Stimulated activated CD4-positive, alpha-beta T cell treated with anti-CD3 and anti-CD28 coated beads, TNF-alpha, amount 100 ng/mL, for 4 hours (primary cell): ENCODE data around the gene HLA-F.

Experiments
- DNase-seq, 3 experiments: peaks; one replicate each; pipeline ENCODE4 v3.0.0-alpha.2; 2020; ENCODE audit warnings: low read depth in 3 of 3

Gene HLA-F

DNA sequence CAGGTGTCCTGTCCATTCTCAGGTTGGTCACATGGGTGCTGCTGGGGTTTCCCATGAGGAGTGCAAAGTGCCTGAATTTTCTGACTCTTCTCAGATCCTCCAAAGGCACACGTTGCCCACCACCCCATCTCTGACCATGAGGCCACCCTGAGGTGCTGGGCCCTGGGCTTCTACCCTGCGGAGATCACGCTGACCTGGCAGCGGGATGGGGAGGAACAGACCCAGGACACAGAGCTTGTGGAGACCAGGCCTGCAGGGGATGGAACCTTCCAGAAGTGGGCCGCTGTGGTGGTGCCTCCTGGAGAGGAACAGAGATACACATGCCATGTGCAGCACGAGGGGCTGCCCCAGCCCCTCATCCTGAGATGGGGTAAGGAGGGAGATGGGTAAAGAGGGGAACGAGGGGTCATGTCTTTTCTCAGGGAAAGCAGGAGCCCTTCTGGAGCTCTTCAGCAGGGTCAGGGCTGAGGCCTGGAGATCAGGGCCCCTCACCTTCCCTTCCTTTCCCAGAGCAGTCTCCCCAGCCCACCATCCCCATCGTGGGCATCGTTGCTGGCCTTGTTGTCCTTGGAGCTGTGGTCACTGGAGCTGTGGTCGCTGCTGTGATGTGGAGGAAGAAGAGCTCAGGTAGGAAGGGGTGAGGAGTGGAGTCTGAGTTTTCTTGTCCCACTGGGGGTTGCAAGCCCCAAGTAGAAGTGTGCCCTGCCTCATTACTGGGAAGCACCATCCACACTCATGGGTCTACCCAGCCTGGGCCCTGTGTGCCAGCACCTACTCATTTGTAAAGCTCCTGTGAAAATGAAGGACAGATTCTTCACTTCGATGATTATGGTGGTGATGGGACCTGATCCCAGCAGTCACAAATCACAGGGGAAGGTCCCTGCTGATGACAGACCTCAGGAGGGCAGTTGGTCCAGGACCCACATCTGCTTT, 2.0 kb downstream of the HLA-F start:
- DNase-seq = no peak

DNA sequence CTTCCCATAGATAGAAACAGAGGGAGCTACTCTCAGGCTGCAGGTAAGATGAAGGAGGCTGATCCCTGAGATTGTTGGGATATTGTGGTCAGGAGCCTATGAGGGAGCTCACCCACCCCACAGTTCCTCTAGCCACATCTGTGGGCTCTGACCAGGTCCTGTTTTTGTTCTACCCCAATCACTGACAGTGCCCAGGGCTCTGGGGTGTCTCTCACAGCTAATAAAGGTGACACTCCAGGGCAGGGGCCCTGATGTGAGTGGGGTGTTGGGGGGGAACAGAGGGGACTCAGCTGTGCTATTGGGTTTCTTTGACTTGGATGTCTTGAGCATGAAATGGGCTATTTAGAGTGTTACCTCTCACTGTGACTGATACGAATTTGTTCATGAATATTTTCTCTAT, 2.8 kb downstream of the HLA-F start:
- no peak for DNase-seq

DNA sequence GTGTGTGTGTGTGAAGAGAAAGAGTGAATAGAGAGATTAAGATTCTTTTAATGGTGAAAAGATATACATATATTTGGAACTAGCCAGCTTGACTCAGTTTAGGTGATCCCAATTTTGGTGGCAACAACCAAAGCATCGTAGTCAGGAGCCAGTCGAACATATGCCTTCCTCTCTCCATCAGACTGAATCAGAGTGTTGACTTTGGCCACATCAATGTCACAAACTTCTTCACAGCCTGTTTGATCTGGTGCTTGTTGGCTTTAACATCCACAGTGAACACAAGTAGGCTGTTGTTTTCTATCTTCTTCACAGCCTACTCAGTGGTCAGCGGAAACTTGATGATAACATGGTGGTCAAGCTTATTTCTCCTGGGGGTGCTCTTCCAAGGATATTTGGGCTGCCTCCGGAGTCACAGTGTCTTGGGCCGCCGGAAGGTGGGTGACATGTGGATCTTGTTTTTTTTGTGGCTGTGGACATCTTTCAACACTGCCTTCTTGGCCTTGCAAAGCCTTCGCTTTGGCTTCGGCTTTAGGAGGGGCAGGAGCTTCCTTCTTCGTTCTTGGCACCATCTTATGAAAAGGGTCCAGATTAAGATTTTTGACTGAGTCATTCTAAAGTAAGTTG, 3.4 kb downstream of the HLA-F start:
- no peak for DNase-seq

DNA sequence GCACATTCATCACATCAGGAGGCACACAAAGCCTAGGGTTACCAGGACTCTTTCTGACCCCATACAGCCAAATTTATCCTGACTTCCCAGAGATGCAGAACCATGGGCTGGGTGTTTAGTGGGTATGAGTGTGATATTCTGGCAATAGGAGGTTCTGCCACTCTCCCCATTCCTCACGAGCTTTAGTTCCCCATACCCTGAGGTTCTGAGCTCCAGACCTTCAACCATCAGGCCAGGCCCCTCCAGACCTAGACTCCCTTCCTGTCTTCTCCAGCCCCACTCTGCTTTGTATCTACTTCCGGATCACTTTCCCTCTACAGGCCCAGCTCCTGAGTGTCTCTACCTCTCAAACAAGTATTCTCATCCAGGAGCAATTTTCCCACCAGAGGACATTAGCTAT, 4.4 kb downstream of the HLA-F start:
- DNase-seq = no peak

DNA sequence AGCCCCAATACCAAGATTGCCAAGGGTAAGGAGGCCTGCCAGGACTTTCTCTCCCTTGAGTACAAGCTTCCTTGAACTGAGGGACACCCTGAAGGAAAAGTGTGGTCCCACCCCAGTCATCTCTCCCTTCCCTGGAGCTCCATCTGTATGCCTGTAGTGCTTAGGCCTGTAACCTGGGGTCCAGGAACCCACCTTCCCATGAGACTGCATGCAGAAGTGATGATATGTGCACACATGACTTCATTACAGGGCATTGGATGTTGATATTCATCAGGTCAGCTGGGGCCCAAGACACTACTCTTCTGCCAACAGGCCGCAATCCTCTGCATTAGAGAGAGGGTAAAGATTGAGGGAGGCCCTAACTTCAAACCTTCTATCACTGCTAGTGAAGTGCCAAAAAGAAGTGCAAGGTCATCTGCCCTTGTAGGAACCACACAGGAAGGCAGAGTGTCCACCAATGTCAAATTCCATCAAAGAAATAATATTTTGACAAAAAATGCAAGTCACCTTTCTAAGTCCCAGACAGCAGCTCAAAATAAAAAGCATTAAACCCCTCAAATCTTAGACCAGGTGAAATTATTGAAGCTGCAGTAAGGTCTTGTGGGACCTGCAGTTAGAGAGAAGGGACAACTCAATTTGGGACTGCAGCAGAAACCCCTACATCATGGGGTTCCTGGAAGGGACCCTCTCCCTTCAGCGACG, 5.1 kb downstream of the HLA-F start:
- DNase-seq = no peak

DNA sequence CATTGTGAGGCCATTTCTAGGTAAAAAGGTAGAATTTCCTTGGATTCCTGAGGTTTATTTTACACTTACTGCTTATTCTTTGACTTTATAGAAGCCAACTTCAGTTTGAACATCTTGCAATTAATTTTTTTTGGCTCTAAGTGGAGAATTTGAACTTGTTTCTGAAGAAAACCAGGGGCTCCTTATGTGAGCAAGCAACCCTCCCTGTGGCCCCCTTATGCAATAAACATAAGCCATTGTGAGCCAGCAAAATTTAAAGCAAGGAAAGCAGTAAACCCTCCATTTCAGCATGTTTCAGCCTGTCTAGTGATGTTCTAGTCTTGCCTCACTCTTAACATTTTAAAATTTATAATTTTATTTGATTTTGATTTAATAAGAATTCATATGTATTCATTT, 5.6 kb downstream of the HLA-F start:
- no peak for DNase-seq

DNA sequence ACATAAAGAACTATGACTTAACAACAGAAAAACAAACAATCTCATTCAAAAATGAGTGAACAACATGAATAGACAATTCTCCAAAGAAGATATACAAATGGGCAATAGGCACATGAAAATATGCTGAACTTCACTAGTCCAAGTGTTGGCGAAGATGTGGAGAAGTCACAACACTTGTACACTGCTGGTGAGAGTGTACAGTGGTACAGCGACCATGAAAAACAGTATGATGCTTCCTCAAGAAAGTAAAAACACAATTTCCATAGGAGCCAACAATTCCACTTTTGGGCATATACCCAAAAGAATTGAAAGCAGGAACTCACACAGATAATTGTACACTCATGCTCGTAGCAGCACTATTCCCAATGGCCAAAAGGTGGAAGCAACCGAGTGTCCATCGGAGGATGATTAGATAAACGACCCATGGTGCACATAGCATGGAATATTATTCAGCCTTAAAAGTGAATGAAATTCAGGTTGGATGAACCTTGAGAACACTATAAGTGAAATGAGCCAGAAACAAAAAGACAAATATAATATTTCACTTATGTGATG, 6.6 kb downstream of the HLA-F start:
- DNase-seq = no peak

DNA sequence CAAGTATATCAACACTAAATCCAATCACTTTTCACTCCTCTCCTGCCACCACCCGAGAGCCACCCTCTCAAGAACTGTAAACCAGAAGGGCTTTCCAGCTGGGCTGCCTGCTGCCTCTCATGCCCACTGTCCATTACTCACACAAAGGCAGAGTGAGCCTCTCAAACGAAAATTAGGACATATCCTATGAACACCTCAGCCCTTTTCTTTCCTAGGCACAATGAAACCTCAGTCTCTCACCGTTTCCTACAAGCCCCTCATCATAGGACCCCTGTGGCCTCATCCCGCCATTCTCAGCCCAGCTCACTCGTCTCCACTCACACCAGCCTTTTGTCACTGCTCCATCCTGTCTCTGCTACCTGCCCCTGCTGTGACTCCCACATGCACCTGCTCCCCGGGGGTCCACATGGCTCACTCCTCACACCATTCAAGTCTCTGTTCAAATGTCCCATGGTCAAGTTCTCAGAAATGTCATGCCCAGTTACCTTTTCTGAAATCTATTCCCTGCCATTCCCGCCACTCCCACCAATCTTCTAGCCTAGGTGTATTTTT, 7.4 kb downstream of the HLA-F start:
- DNase-seq = no peak

DNA sequence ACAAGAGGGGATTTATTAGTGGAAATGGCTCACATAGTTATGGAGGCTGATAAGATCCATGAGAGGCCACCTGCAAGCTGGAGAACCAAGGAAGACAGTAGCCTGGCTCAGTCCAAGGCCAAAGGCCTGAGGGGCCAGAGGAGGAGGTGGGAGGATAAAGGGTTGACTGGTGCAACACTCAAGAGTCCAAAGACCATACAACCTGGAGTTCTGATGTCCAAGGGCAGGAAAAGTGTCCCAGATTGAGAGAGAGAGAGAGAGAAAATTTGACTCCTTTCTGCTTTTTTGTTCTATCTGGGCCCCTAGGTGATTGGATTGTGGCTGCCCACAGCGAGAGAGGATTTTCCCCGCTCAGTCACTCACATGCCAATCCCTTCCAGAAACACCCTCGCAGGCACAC, 8.0 kb downstream of the HLA-F start:
- DNase-seq = no peak

DNA sequence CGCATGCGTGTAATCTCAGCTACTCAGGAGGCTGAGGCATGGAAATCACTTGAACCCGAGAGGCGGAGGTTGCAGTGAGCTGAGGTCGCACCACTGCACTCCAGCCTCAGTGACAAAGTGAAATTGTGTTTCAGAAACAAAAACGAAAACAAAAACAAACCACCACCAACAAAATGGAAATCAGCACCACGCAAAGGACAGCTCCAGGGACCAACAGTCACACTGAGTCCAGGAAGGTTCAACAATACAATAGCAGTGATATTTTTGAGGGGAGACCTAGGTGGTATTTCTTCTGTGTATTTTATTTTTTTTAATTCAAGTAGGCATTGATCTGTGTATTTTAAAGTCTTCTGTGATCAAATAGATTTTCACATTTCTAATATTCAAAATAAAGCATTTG, 9.8 kb downstream of the HLA-F start:
- DNase-seq = no peak

DNA sequence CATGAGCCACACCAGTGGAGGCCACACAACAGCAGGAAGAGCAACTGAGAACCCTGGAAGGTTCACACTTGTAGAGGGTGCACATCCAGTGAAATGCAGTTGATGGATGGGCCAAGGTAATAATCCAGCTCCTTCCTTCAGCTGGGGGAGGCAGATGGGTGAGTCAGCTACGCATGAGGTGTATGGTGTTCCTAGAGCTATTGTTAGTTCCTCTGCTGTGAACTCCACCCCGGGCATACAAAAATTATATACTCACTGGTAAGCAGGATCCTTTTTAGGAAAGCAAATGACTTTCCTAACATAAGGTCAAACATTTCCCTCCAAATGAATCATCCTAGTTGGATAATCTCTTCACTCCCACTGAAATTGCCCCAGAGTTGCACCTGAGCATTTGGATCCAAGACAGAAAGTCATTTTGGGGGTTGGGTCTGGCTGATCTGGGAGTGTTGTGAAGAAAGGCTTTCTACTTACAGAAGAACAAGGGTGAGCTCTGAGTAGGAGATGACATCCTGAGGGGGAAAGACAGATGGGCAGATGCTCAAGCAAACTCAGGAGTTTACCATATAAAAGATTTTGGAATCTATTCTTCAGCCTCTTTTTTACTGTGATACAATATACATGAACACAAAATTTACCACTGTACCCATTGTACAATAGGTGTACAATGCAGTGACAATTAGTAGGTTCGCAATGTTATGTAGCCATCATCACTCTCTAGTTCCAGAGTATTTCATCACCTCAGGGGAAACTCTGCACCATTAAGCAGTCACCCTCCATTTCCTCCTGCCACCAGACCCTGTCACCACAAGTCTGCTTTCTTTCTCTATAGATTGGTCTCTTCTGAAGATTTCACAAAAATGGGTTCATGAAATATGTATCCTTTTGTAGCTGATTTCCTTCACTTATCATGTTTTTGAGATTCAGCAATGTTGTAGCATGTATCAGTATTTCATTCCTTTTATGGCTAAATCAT, 11.1 kb downstream of the HLA-F start:
- no peak for DNase-seq

DNA sequence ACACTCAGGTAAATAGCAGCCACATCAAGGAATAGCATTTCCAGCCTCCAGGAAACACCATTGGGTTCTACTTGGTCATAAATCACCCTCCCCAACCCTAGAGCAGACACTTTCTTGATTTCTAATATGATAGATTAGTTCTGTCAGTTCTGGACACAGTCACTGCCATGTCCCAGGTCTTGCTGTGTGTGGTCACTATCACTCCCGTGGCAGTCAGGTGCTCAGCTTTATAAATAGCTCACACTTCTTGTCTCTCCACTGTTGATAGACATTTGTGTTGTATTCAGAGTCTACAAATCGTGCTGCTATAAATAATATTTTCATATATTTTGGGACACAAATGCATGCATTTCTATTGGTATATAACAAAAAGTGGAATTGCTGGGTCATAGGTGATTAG, 13.3 kb downstream of the HLA-F start:
- DNase-seq = no peak

DNA sequence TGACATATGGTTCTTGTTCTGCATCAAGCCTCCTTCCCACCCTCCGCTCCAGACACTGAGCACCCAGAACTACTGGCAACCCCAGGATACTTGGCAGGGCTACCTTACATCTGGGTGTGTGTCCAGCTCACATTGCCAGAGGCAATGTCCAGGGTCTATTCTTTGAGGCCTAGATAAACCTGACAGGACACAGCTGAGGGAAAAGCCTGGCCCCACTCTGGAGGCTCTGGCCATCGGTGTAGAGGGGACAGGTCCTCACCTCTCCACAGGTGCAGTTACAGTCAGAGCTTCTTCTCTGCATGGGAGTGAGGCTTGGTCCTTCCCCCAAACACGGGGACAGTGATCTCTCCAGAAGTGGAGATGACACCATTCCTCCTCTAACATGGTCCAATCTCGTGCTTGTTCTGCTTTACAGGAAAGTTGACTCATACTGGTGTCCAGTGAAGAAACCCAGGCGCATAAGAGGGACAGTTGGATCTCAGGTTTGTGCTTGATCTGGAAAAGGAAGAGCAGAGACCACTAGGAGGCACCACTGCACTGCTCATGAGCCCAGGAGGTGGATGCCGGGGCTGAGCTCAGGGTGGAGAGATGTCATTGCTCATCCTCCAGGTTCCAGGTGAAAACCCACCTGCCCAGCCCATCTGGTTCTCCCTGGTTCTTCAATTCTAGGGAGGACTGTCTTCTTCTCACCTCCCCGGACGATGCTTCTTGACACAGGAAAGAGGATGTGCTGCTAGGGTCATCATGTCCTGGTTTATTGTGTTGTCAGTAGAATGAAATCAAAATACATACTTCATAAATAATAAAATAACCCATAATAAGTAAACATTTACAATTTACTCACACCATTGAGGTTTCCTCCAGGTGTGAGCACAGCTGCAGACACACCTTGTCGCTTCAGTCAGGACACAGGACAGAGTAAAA, 14.7 kb downstream of the HLA-F start:
- DNase-seq = peak in 2 of 3 experiments; percentile 40 to 64

DNA sequence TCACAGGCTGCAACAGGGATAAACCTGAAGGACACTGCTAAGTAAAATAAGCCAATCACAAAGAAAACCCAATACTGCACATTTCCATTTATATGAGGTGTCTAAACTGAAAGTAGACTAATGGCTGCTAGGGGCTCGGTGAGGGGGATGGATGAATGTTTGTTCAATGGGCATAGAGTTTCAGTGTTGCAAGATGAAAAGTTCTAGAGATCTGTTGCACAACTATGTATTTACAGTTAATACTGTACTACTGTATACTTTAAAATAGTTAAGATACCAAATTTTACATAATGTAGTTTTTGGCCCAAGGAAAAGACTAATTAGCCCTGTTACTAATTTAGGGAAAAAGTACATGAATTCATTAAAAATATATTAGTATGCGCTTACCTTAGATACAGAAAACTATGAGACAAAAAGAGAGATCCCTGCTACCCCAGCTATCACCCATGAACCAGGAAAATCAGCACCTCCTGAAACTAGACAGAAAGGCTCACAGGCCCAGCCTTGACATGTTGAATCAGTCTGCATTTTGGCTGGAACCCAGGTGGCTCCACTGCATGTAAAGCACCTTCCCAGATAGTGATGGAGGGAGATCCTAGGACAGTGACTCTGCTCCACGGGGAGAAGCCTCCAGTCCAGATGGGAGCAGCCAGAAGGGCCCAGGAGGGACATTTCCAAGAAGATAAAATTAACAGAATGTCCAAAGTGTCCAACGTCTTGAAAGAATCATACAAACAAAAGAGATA, 16.1 kb downstream of the HLA-F start:
- DNase-seq = no peak

DNA sequence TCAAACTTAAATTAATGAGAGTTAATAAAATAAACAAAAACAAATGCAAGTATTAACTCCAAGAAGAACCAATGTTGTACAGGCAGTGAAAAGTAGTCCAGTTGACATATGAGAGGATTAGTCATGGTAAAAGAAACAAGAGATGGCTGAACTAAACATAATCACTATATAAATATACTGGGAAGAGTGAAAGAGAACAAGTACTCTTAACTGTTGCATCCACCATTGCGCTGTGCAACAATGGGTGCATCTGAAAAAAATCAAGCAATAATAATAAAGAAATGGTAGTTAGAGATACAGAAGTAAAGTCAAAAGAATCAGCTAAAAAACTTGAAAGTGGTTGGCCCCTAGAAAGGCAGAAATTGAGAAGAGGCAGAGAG, 16.6 kb downstream of the HLA-F start:
- DNase-seq = no peak

DNA sequence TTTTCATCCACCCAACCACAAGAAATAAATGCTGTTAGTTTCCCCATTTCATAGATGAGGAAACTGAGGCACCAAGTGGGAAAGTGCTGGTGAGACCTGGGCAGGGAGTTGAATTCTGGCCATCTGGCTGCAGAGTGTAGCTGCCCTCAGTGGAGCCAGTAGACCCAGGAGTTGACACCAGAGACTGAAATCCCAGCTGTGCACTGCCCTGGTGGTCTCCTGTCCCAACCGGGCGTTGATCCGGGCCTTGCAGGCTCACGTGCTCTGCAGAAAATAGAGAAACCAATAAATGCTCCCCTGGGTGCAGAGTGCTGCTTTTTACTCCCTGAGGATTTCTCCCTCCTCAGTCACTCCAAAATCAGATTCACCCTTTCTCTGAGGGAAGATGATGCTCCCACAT, 18.4 kb downstream of the HLA-F start:
- no peak for DNase-seq

DNA sequence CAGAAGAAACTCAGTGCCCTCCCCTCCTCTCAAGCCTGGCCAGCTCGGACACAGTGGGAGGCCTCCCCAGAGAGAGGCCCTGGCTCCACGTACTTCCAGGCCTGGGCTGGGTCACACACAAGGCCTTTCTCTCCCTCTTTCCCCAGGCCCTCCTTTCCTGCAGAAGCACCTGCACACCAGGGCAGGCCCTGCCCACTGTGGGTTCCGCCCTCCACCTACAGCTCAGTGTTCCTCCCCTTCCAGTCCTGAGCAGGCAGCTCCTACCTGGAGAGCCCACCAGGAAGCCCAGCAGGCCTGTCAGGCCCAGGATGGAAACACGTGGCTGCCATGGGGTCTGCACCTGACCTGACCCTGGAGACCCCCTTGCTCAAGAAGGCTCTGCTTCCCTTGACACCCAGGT, 18.9 kb downstream of the HLA-F start:
- DNase-seq = no peak

DNA sequence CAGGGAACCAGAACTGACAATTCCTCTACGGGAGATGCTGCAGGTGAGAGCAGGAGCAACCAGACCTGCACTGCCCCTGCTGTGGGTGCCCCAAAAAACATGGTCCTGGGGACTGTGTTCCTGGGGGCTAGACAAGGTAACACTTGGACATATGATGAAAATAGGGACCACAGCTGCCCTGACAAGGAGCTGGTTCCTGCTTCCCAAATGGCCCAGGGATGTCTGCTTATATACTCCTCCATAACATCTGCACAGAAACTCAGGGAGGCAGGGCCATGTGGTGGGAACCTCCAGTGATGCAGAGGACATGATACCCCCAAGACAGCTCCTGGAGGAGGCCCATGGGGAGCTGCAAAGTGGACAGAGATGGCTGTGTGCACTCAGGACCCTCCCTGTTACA, 19.8 kb downstream of the HLA-F start:
- DNase-seq = no peak

DNA sequence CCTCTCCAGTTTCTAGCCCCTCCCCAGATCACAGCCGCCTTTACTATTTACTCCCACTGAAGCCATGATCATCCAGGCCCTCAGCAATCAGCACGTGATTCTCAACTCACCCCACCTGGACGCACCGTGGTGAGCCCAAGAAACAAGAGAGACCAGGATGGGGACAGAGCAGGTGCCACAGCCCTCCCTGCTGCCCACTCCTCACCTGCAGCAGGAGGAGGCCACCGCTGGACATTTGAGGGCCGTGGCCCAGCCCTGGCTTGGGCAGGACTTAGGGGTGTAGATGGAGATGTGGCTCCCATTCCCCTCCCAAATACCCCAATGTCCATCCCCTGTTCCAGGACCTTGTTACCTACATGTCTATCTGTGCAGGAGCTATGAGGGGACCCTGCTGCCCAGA, 20.3 kb downstream of the HLA-F start:
- DNase-seq = no peak
